Fibroblast of villous mesenchyme (primary cell): ENCODE data around the gene AIFM3. TPM values are rescaled to one million over a fixed set of nuclear protein-coding genes. Genes with fewer than 3 reads are reported as not detected.

Source experiments
- DNase-seq: peaks from one replicate; pipeline ENCODE4 v3.0.0-alpha.2; 2010; ENCODE audit warnings: low read depth
- H3K4me3 ChIP-seq: 2 replicates; pipeline ENCODE4 v1.5.1; 2011; ENCODE audit warnings: low read depth, mild to moderate bottlenecking, low read length
- total RNA-seq: library from RNA; depleted of rRNA; stranded (reverse); fragments of >200 nt; gene quantifications from 2 replicates; pipeline ENCODE4 v1.2.3, GENCODE V29; 2012
- TF ChIP-seq, protein P1 (sequence below): IDR thresholded peaks from 2 replicates; pipeline ENCODE4 v1.5.1; 2012; ENCODE audit warnings: low read depth, mild to moderate bottlenecking, low read length; ENCODE audit not compliant: insufficient read depth

The AIFM3 gene
- total RNA-seq, 1 donor, result 0.43 TPM

DNA sequence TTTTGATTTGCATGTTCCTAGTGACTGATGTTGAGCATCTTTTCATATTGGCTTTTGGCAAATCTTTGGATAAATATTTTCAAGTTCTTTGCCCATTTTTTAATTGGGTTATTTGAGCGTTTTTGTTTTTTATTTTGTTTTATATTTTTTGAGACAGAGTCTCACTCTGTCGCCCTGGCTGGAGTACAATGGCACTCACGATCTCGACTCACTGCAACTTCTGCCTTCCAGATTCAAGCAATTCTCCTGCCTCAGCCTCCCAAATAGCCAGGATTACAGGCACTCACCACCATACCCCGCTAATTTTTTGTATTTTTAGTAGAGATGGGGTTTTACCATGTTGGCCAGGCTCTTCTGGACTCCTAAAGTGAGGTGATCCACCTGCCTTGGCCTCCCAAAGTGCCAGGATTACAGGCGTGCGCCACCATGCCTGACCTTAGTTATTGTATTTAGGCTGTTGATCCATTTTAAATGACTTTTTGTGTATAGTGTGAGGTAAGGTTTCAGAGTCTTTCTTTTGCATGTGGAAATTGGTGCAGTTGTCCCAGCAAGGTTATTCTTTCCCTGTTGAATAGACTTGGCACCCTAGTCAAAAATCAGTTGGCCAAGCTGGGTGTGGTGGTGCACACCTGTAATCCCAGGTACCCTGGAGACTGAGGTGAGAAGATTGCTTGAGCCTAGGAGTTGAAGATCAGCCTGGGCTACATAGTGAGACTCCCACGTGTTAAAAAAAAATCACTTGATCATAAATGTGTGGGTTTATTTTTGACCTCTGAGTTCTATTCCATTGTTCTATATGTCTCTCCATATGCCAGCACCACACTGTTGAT, 23.7 kb upstream of the AIFM3 start:
- no peak overlapping the region for H3K4me3 ChIP-seq
- TF ChIP-seq, protein P1, sequence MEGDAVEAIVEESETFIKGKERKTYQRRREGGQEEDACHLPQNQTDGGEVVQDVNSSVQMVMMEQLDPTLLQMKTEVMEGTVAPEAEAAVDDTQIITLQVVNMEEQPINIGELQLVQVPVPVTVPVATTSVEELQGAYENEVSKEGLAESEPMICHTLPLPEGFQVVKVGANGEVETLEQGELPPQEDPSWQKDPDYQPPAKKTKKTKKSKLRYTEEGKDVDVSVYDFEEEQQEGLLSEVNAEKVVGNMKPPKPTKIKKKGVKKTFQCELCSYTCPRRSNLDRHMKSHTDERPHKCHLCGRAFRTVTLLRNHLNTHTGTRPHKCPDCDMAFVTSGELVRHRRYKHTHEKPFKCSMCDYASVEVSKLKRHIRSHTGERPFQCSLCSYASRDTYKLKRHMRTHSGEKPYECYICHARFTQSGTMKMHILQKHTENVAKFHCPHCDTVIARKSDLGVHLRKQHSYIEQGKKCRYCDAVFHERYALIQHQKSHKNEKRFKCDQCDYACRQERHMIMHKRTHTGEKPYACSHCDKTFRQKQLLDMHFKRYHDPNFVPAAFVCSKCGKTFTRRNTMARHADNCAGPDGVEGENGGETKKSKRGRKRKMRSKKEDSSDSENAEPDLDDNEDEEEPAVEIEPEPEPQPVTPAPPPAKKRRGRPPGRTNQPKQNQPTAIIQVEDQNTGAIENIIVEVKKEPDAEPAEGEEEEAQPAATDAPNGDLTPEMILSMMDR, result no peak
- DNase-seq, result no peak

DNA sequence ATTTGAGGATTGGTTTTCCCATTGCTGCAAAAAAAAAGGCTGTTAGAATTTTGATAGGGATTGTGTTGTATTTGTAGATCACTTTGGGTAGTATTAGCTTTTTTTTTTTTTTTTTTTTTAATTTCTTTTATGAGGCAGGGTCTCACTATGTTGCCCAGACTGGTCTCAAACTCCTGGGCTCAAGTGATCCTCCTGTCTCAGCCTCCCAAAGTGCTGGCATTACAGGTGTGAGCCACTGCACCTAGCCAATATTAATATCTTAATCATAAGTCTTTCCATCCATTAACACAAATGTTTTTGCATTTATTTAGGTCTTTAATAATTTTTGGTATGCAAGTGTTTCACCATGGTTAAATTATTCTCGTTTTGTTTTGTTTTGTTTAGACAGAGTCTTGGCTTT, 23.0 kb upstream of the AIFM3 start:
- H3K4me3 ChIP-seq, result no peak overlapping the region
- no peak for DNase-seq
- TF ChIP-seq, protein P1, result no peak

DNA sequence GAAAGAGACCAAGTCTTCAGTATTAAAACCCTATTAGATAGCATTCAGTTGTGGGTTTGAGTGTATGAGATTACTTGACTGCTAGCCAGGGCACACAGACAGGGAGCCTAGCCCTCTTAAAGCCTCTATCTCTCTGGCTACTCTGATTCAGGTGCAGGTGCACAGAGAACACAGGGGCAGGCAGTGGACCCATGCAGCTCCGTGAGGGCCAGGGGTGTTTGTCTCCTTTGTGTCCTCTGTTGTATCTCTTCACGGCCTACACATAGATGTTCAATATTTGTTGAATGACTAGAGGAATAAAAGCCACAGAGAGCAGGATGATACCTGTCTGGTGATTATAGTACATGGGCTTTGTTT, 21.5 kb upstream of the AIFM3 start:
- H3K4me3 ChIP-seq, result no peak overlapping the region
- TF ChIP-seq, protein P1, result no peak
- DNase-seq, result no peak

DNA sequence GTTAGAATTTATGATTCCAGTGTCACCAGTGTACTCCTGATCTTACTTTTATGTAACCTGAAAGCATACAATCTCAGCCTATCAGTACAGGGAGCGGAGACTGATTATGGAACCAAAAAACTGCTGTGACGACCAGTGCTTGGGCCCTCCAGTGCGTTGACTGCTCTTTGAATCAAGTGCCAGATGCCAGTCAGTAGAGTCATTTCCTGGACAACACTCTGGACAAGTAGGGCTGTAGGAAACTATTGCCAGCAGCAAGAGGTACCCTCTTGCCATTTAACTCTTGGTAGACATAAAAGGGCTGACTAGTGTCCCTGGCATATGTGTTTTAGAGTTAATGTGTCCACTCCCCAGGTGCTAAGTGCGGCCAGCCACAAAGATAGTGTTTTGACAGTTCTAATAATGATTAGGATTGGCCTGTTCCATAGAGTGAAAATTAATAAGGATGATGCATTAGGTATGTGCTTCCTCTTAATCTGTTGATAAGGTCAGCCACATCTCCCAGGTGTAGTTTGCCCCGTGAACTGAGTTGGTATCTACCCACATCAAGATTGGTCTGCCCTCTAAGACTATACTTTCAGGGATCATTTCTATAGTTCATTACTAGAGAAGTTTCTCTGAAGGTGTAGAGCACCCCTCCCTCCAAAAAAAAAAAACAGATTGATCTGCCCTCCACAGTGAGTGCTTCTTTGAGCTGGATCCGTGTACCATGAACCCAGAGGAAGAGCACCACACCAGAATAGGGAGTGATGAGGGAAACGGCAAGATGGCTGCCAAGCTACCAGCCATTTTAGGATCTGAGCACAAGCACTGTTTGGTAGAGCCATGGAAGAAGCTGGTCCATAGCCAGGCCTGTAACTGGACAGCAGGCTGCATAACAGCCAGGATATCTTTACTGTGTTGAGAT, 20.7 kb upstream of the AIFM3 start:
- TF ChIP-seq, protein P1, result no peak
- no peak for DNase-seq
- H3K4me3 ChIP-seq, result no peak overlapping the region

DNA sequence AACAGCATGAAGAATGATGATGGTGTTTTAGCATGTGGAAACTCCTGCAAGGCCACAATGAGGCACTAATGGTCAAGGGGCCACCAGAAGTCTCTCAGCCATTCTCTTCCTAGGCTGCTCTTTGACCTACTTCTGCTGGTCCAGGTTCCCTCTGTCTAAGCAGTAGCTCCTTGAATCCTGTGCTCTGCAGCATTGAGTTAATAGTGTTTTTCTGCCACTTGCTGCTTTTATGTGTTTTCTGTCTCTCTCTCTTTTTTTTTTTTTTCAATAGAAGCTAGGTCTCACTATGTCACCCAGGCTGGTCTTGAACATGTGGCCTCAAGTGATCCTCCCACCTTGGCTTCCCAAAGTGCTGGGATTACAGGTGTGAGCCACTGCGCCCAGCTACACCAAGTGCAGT, 20.1 kb upstream of the AIFM3 start:
- TF ChIP-seq, protein P1, result no peak
- H3K4me3 ChIP-seq, result no peak overlapping the region
- DNase-seq, result no peak

DNA sequence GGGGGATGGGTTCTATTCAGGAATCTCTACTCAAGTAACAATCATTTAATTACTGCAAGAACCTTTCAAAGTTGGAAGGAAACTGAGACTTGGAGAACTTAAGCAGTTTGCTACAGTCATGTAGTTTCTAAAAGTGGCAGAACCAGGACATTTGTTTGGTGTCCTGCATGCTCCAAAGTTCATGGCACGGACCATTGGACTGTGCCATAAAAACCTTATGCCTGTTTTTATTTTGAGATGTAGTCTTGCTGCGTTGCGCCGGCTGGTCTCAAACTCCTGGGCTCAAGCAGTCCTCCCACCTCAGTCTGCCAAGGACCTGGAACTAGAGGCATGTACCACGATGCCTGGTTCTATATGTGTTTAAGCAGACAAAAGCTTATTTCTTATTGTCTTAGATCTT, 18.6 kb upstream of the AIFM3 start:
- no peak overlapping the region for H3K4me3 ChIP-seq
- TF ChIP-seq, protein P1, result no peak
- no peak for DNase-seq
